Activated B cell treated with CpG ODN at 0.5 μM for 24 hours (primary cell): ENCODE results near the gene MAU2. TPM values are rescaled to one million over a fixed set of nuclear protein-coding genes. Genes with fewer than 3 reads are reported as not detected.

Experiments
- ATAC-seq: fragments of 200-7000 bp; cut with Tn5 transposase; one replicate; pipeline ENCODE4 v1.10.0; 2021; ENCODE audit warnings: low read depth, mild to moderate bottlenecking, moderate library complexity
- CTCF ChIA-PET: fragments of 350-600 bp; sonication (Branson Sonifier 250); formaldehyde crosslinking; loops from one replicate; lab custom pipeline; 2021; ENCODE audit warnings: antibody characterized with exemption; lab: Charles Lee
- POLR2A ChIA-PET: fragments of 350-600 bp; sonication (Branson Sonifier 250); formaldehyde crosslinking; loops from one replicate; lab custom pipeline; 2021; ENCODE audit warnings: antibody characterized with exemption; lab: Charles Lee
- DNase-seq: peaks from one replicate; pipeline ENCODE4 v3.0.0; 2022
- H3K27ac Mint-ChIP-seq: one replicate; pipeline ENCODE4 v1.8.0; 2020; ENCODE audit warnings: mixed read lengths
- H3K27me3 Mint-ChIP-seq: one replicate; pipeline ENCODE4 v1.8.0; 2021; ENCODE audit warnings: mixed read lengths
- H3K36me3 Mint-ChIP-seq: one replicate; pipeline ENCODE4 v1.8.0; 2021; ENCODE audit warnings: low read depth, mixed read lengths
- H3K4me1 Mint-ChIP-seq: one replicate; pipeline ENCODE4 v1.8.0; 2021; ENCODE audit warnings: mixed read lengths
- H3K4me3 Mint-ChIP-seq: one replicate; pipeline ENCODE4 v1.8.0; 2020; ENCODE audit warnings: mild to moderate bottlenecking, mixed read lengths
- H3K9me3 Mint-ChIP-seq: one replicate; pipeline ENCODE4 v1.8.0; 2020; ENCODE audit warnings: mixed read lengths
- CTCF ChIP-seq: fragments of 200-600 bp; IDR thresholded peaks from one replicate; pipeline ENCODE4 v1.8.0; 2022; ENCODE audit warnings: antibody characterized with exemption, mild to moderate bottlenecking
- intact Hi-C: fragments of 100-400 bp; cut with micrococcal nuclease; formaldehyde crosslinking; loops from one replicate; pipeline ENCODE4 v1.15.1; 2024
- total RNA-seq: library from RNA; stranded (reverse); gene quantifications from 2 replicates; pipeline ENCODE4 v1.2.3, GENCODE V29; 2022

Gene MAU2
- total RNA-seq, 1 donor from 2014 or later, result 126 TPM

- no peaks in the 10 kb centered on the region for H3K9me3 Mint-ChIP-seq
- POLR2A ChIA-PET, result no interaction called here
- CTCF ChIA-PET, result no interaction called here
- no peak for DNase-seq
- H3K27me3 Mint-ChIP-seq, result peaks cover 19% of the 10 kb centered on the region
- no peak overlapping the region for H3K27ac Mint-ChIP-seq
- no peak overlapping the region for H3K4me3 Mint-ChIP-seq
- intact Hi-C loops, result no loop called here
- no peak for TF ChIP-seq CTCF
- ATAC-seq, result no peak
- H3K4me1 Mint-ChIP-seq, result peaks cover 3% of the 10 kb centered on the region
- peaks cover 51% of the 10 kb centered on the region for H3K36me3 Mint-ChIP-seq
These were observed 44.2 kb upstream of the MAU2 start for GRCh38 chr19:19276386-19276785.

- no peaks in the 10 kb centered on the region for H3K9me3 Mint-ChIP-seq
- TF ChIP-seq CTCF, result no peak
- intact Hi-C loops, result no loop called here
- peaks cover 56% of the 10 kb centered on the region for H3K36me3 Mint-ChIP-seq
- peaks cover 17% of the 10 kb centered on the region for H3K27me3 Mint-ChIP-seq
- H3K4me1 Mint-ChIP-seq, result peaks cover 3% of the 10 kb centered on the region
- POLR2A ChIA-PET, result no interaction called here
- DNase-seq (no peak), ATAC-seq (no peak)
- H3K27ac Mint-ChIP-seq, result no peak overlapping the region
- CTCF ChIA-PET, result no interaction called here
- no peak overlapping the region for H3K4me3 Mint-ChIP-seq
These were observed 43.8 kb upstream of the MAU2 start for GRCh38 chr19:19276851-19277250.

DNA sequence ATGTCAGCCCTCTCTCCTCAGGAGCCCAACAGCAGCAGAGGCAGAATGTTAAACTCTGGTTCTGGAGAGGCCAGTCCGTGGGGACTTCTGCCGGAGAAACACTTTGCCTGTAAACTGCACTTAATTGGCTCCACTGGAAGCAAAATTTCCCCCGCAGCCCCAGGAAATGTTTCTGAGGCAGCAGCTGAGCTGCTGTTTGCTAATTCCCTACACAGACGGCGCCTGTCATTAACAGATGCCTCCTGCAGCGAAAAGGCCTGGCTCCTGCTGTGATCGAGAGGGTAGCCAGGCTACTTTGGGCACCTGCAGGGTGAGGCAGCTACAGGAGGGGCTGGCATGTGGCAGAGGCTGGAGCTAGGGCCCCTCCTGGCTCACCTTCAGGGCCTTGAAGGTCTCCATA is 42.3 kb upstream of the MAU2 start:
- intact Hi-C loops, result no loop called here
- Mint-ChIP-seq H3K9me3 (no peaks in the 10 kb centered on the region), H3K4me1 (peaks cover 2% of the 10 kb centered on the region), H3K27ac (no peak overlapping the region), H3K36me3 (peaks cover 66% of the 10 kb centered on the region), H3K27me3 (peaks cover 11% of the 10 kb centered on the region), H3K4me3 (no peak overlapping the region)
- no peak for TF ChIP-seq CTCF
- no peak for ATAC-seq
- POLR2A ChIA-PET, result no interaction called here
- CTCF ChIA-PET, result no interaction called here
- DNase-seq, result no peak

DNA sequence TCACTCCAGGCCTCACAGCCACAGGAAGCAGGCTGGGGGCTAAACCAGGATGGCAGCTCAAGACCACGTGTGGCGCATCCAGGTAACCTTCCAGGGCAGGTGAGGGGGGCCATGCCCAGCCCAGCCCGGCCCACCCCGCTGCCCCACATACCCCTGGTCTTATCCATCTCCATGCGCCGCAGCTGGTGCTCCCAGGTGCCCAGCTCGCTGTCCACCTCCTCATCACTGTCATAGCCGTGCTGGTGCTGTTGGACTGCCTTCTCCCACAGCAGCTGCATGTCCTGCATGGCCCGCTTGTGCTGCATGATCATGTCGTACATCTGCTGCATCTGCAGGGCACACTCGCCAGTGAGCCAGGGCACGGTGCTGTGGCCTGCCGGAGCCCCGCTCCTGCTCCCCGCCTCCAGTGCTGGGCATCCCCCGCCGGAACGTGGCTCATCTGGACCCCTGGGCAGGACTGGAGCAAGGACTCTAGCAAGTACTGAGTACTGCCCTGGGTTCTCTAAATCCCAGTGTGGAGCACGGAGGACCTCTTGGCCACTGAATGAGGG is 41.5 kb upstream of the MAU2 start:
- ChIA-PET CTCF (no interaction called here), POLR2A (no interaction called here)
- Mint-ChIP-seq H3K4me3 (no peak overlapping the region), H3K27ac (no peak overlapping the region), H3K9me3 (no peaks in the 10 kb centered on the region), H3K4me1 (no peaks in the 10 kb centered on the region), H3K27me3 (peaks cover 2% of the 10 kb centered on the region), H3K36me3 (peaks cover 74% of the 10 kb centered on the region)
- intact Hi-C loops, result no loop called here
- no peak for DNase-seq
- ATAC-seq, result no peak
- no peak for TF ChIP-seq CTCF

- Mint-ChIP-seq H3K36me3 (peaks cover 80% of the 10 kb centered on the region), H3K4me1 (no peaks in the 10 kb centered on the region), H3K27me3 (no peaks in the 10 kb centered on the region), H3K9me3 (no peaks in the 10 kb centered on the region), H3K4me3 (no peak overlapping the region), H3K27ac (no peak overlapping the region)
- DNase-seq (no peak), ATAC-seq (no peak)
- TF ChIP-seq CTCF, result no peak
- intact Hi-C loops, result no loop called here
- ChIA-PET CTCF (no interaction called here), POLR2A (no interaction called here)
These were observed 40.8 kb upstream of the MAU2 start for GRCh38 chr19:19279853-19280252.
